Stimulated activated naive CD8-positive, alpha-beta T cell treated with anti-CD3 and anti-CD28 coated beads, Interleukin-15, Interleukin-2, amounts not matched to agents 100 U/mL and 50 U/mL, for 24 hours (primary cell): Measurements from ENCODE around the gene CFC1.
"Not testable (repeated sequence)": the region's sequence is repeated elsewhere in the genome, so short reads cannot be mapped to it uniquely, and the experiment has no call there.

Experiments
- ATAC-seq: fragments of 150-1000 bp; cut with Tn5 transposase; one replicate; pipeline ENCODE4 v1.10.0; 2021
- DNase-seq: peaks from one replicate; pipeline ENCODE4 v3.0.0; 2021

The CFC1 gene

DNA sequence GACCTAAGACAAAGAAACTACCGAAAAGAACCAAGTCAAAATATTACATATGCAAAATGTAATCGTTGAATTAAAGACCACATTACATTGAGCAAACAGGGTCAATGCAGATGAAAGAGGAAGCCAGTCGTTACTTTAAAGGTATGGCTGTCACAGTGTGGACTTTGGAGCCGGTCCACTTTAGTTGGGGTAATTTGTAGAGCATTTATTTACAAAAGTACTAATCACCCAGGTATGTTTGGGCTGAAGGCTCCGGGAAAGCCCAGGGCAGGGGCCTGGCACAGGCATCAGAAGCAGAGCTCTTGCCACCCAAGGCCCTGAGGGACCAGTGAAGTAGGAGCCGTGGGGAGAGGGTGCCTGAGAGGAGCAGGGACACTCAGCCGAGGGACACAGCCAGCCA lies 15.8 kb downstream of the CFC1 start:
- DNase-seq, ATAC-seq: not testable (repeated sequence)

- not testable (repeated sequence) for ATAC-seq, DNase-seq
Observed at GRCh38 chr2:130582970-130583369, 16.4 kb downstream of the CFC1 start.

DNA sequence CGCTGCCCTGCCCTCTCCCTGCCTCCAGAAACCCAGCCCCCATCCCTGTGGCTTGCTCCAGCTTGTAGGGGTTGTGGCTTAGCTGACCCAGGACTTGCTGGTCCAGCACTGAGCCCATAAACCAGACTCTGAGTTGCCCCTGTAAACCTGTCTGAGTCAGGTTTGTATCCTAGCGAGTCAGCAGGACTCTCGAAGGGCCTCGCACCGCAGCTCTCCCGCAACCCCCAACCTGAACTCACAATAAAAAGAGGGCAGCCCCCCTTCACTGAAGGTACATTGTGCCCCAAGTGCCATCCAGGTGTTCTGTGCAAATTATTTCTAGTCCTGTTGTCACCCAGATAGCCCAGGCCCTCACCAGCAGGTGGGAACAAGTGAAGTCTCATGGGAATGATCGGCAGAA lies 17.9 kb downstream of the CFC1 start:
- ATAC-seq, DNase-seq: not testable (repeated sequence)

GRCh38 chr2:130579121-130579520 lies 20.3 kb downstream of the CFC1 start:
- not testable (repeated sequence) for DNase-seq, ATAC-seq

DNA sequence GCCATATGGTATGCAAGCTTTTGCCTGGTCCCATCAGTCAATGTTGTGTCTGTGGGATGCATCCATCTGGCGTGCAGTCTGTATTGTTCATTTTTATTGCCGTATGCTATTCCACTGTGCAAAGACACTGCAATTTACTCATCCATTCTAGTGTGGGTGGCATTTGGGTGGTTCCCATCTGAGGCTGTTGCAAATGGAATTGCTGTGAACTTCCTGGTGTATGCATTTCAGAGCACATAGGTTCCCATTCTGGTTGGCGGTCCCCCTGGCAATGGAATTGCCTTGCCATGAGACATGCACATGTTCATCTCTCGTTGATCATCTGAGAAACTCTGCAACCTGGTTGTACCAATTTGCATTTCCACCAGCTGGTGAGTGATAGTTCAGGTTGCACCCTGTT lies 21.8 kb downstream of the CFC1 start:
- ATAC-seq: not testable (repeated sequence)

GRCh38 chr2:130576209-130576784 lies 23.1 kb downstream of the CFC1 start:
- DNase-seq, ATAC-seq: not testable (repeated sequence)

More for the DNA sequence above, 21.8 kb downstream of the CFC1 start:
- DNase-seq: not testable (repeated sequence)

DNA sequence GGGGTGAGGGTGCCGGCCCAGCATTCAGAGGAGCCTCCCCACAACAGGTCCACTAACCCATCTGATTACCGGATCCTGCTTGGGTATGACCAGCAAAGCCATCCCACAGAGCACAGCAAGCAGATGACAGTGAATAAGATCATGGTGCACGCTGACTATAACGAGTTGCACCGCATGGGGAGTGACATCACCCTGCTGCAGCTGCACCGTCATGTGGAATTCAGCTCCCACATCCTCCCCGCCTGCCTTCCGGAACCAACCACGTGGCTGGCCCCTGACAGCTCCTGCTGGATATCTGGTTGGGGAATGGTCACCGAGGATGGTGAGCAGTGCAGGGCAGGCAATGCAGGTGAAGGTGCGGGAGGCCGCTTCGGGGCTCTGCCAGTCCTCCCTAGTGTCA lies 25.1 kb downstream of the CFC1 start:
- not testable (repeated sequence) for DNase-seq, ATAC-seq

- DNase-seq, ATAC-seq: not testable (repeated sequence)
Observed at GRCh38 chr2:130571929-130572328, 27.4 kb downstream of the CFC1 start.

DNA sequence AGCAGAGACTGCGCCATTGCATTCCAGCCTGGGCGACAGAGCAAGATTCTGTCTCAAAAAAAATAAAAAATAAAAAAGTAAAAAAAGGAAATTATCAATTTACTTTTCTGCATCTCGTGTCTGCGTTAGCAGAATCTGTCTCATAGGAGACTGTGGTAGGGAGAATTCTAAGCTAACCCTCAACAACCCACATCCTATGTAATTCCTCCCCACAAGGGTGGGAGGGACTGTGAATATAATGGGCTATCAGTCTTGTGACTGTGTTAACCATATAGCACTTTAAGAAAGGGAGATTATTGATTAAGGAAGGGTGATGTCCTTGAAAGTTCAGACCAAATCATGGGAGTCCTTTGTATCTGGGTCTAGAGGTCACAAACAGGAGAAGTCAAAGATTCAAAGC lies 33.2 kb downstream of the CFC1 start:
- ATAC-seq, DNase-seq: not testable (repeated sequence)

GRCh38 chr2:130556441-130556840 lies 42.9 kb downstream of the CFC1 start:
- not testable (repeated sequence) for ATAC-seq, DNase-seq

DNA sequence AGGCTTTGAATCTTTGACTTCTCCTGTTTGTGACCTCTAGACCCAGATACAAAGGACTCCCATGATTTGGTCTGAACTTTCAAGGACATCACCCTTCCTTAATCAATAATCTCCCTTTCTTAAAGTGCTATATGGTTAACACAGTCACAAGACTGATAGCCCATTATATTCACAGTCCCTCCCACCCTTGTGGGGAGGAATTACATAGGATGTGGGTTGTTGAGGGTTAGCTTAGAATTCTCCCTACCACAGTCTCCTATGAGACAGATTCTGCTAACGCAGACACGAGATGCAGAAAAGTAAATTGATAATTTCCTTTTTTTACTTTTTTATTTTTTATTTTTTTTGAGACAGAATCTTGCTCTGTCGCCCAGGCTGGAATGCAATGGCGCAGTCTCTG lies 45.2 kb downstream of the CFC1 start:
- not testable (repeated sequence) for ATAC-seq, DNase-seq

- ATAC-seq, DNase-seq: not testable (repeated sequence)
Observed at GRCh38 chr2:130549475-130549874, 49.9 kb downstream of the CFC1 start.

GRCh38 chr2:130548418-130548817 lies 51.0 kb downstream of the CFC1 start:
- not testable (repeated sequence) for DNase-seq, ATAC-seq

GRCh38 chr2:130544978-130545377 lies 54.4 kb downstream of the CFC1 start:
- not testable (repeated sequence) for ATAC-seq, DNase-seq

DNA sequence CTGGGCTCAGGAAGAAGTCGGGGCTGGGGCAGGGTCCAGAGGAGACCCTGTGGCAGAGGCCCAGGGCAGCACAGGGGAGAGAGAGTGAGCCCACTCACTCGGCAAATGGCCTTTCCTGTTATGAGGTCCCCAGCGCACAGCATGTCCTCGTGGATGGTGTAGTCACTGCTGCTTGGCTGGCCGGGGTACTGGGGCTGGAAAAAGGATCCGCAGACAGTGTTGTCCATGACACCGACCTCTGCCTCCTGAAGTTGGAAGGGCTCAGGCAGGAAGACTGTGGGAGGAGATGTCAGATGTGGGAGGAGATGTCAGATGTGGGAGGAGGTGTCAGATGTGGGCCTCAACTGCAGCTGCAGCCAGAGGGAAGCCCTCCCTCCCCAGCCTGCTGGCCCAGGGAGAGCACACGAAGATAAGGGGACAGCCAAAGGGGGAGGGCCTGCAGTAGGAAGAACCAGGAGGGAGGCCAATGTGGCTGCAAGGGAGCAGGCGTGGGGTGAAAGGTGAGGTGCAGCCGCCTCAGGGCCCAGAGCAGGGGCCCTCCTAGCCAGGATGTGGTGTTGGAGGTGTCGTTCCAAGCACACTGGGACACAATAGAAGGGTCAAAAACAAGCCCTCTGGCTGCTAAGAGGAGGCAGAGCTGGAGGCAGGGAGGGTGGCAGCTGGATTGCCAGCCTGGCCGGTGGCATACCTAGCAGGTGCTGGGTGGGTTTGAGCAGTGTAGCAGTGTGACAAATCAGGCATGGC lies 55.4 kb downstream of the CFC1 start:
- DNase-seq, ATAC-seq: not testable (repeated sequence)

- not testable (repeated sequence) for ATAC-seq, DNase-seq
Observed at GRCh38 chr2:130542789-130543188, 56.6 kb downstream of the CFC1 start.
